H9 (cell line): ENCODE measurements around the gene MAPKAP1. TPM values are rescaled to one million over a fixed set of nuclear protein-coding genes. Genes with fewer than 3 reads are reported as not detected.

Experiments
- DNase-seq: peaks from one replicate; pipeline ENCODE4 v3.0.0-alpha.2; 2017
- H2AFZ ChIP-seq: one replicate; pipeline ENCODE4 v1.6.1; 2013; ENCODE audit warnings: mild to moderate bottlenecking, low read length, control low read depth, moderate library complexity
- H2AK5ac ChIP-seq: 2 replicates; pipeline ENCODE4 v1.6.1; 2013; ENCODE audit warnings: low read length, control low read depth, mixed read lengths; ENCODE audit not compliant: insufficient read length
- H2BK120ac ChIP-seq: one replicate; pipeline ENCODE4 v1.6.1; 2013; ENCODE audit warnings: low read depth, mild to moderate bottlenecking, low read length, control low read depth, inconsistent platforms; ENCODE audit not compliant: poor library complexity, severe bottlenecking
- H2BK12ac ChIP-seq: 2 replicates; pipeline ENCODE4 v1.6.1; 2013; ENCODE audit warnings: low read length, control low read depth, mixed read lengths, low read depth; ENCODE audit not compliant: insufficient read length
- H2BK15ac ChIP-seq: 2 replicates; pipeline ENCODE4 v1.6.1; 2013; ENCODE audit warnings: low read depth, low read length, control low read depth
- H2BK20ac ChIP-seq: one replicate; pipeline ENCODE4 v1.6.1; 2013; ENCODE audit warnings: low read depth, mild to moderate bottlenecking, low read length, control low read depth, inconsistent platforms; ENCODE audit not compliant: poor library complexity, severe bottlenecking
- H2BK5ac ChIP-seq: 2 replicates; pipeline ENCODE4 v1.6.1; 2013; ENCODE audit warnings: low read length, control low read depth, mixed read lengths; ENCODE audit not compliant: insufficient read length
- H3K14ac ChIP-seq: 2 replicates; pipeline ENCODE4 v1.6.1; 2013; ENCODE audit warnings: low read length, control low read depth; ENCODE audit not compliant: insufficient read depth
- H3K18ac ChIP-seq: 2 replicates; pipeline ENCODE4 v1.6.1; 2013; ENCODE audit warnings: low read depth, mild to moderate bottlenecking, mixed read lengths, low read length, control low read depth; ENCODE audit not compliant: insufficient read length
- H3K23ac ChIP-seq: 2 replicates; pipeline ENCODE4 v1.6.1; 2013; ENCODE audit warnings: low read length, control low read depth, mixed read lengths, low read depth; ENCODE audit not compliant: insufficient read length
- H3K23me2 ChIP-seq: 2 replicates; pipeline ENCODE4 v1.6.1; 2013; ENCODE audit warnings: low read depth, mild to moderate bottlenecking, mixed read lengths, low read length, control low read depth; ENCODE audit not compliant: insufficient read length, poor library complexity, severe bottlenecking
- H3K27ac ChIP-seq: 2 replicates; pipeline ENCODE4 v1.5.1; 2013; ENCODE audit warnings: low read length, control low read depth, mixed read lengths, low read depth; ENCODE audit not compliant: insufficient read length
- H3K27me3 ChIP-seq: 2 replicates; pipeline ENCODE4 v1.6.1; 2013; ENCODE audit warnings: low read length, control low read depth, inconsistent platforms; ENCODE audit not compliant: insufficient read depth
- H3K4ac ChIP-seq: 2 replicates; pipeline ENCODE4 v1.6.1; 2013; ENCODE audit warnings: low read depth, mild to moderate bottlenecking, control low read depth, inconsistent platforms, low read length, moderate library complexity
- H3K4me1 ChIP-seq: 2 replicates; pipeline ENCODE4 v1.6.1; 2013; ENCODE audit warnings: low read length, control low read depth, inconsistent platforms; ENCODE audit not compliant: insufficient read depth
- H3K4me2 ChIP-seq: 2 replicates; pipeline ENCODE4 v1.6.1; 2013; ENCODE audit warnings: low read length, control low read depth, mixed read lengths; ENCODE audit not compliant: insufficient read length, insufficient read depth
- H3K56ac ChIP-seq: 2 replicates; pipeline ENCODE4 v1.6.1; 2013; ENCODE audit warnings: low read depth, mild to moderate bottlenecking, mixed read lengths, low read length, control low read depth; ENCODE audit not compliant: insufficient read length
- H3K79me1 ChIP-seq: 2 replicates; pipeline ENCODE4 v1.6.1; 2013; ENCODE audit warnings: low read depth, mild to moderate bottlenecking, moderate library complexity, low read length, control low read depth, inconsistent platforms; ENCODE audit not compliant: insufficient read depth, poor library complexity, severe bottlenecking
- H3K79me2 ChIP-seq: 2 replicates; pipeline ENCODE4 v1.6.1; 2013; ENCODE audit warnings: low read length, control low read depth, inconsistent platforms; ENCODE audit not compliant: insufficient read depth
- H3K9ac ChIP-seq: 2 replicates; pipeline ENCODE4 v1.6.1; 2013; ENCODE audit warnings: low read length, control low read depth, mixed read lengths; ENCODE audit not compliant: insufficient read length; ENCODE audit errors: extremely low read depth
- H3K9me3 ChIP-seq: one replicate; pipeline ENCODE4 v1.6.1; 2013; ENCODE audit warnings: low read depth, low read length, inconsistent platforms; ENCODE audit not compliant: control insufficient read depth
- H3T11ph ChIP-seq: one replicate; pipeline ENCODE4 v1.6.1; 2013; ENCODE audit warnings: mild to moderate bottlenecking, low read length, control low read depth, inconsistent platforms
- H4K20me1 ChIP-seq: one replicate; pipeline ENCODE4 v1.6.1; 2013; ENCODE audit not compliant: control insufficient read depth, insufficient read length, insufficient read depth
- H4K5ac ChIP-seq: 2 replicates; pipeline ENCODE4 v1.6.1; 2013; ENCODE audit warnings: low read depth, mild to moderate bottlenecking, mixed read lengths, low read length, control low read depth; ENCODE audit not compliant: insufficient read length
- H4K8ac ChIP-seq: replicated peaks from 2 replicates; pipeline ENCODE4 v1.6.1; 2013; ENCODE audit warnings: low read length, control low read depth, mixed read lengths, low read depth; ENCODE audit not compliant: insufficient read length
- H4K91ac ChIP-seq: 2 replicates; pipeline ENCODE4 v1.6.1; 2013; ENCODE audit warnings: low read depth, mild to moderate bottlenecking, moderate library complexity, mixed read lengths, low read length, control low read depth; ENCODE audit not compliant: insufficient read length
- H3K27ac Mint-ChIP-seq, 3 experiments: 2 replicates in 2 of 3; 3 replicates in 1 of 3; pipeline ENCODE4 v1.8.0; 2020 to 2021; ENCODE audit warnings: mixed read lengths in 3 of 3, mild to moderate bottlenecking in 1 of 3, moderate library complexity in 1 of 3
- H3K27me3 Mint-ChIP-seq: 2 replicates; pipeline ENCODE4 v1.8.0; 2021; ENCODE audit warnings: low read depth, mild to moderate bottlenecking, moderate library complexity, mixed read lengths
- H3K36me3 Mint-ChIP-seq, 3 experiments: 2 replicates in 2 of 3; 3 replicates in 1 of 3; pipeline ENCODE4 v1.8.0; 2020 to 2021; ENCODE audit warnings: low read depth in 3 of 3, mixed read lengths in 3 of 3; ENCODE audit not compliant: insufficient read depth in 1 of 3
- H3K4me1 Mint-ChIP-seq, 2 experiments: 2 replicates each; pipeline ENCODE4 v1.8.0; 2020; ENCODE audit warnings: mixed read lengths in 2 of 2
- H3K4me3 Mint-ChIP-seq, 2 experiments: 2 replicates in 1 of 2; 3 replicates in 1 of 2; pipeline ENCODE4 v1.8.0; 2020 to 2021; ENCODE audit warnings: mild to moderate bottlenecking in 2 of 2, mixed read lengths in 2 of 2, moderate library complexity in 1 of 2
- H3K9me3 Mint-ChIP-seq, 2 experiments: 2 replicates in 1 of 2; 3 replicates in 1 of 2; pipeline ENCODE4 v1.8.0; 2020; ENCODE audit warnings: mild to moderate bottlenecking in 2 of 2, mixed read lengths in 2 of 2, moderate library complexity in 1 of 2
- CTCF ChIP-seq: fragments of 200-600 bp; sonication (generic); conservative IDR thresholded peaks from 3 replicates; pipeline ENCODE4 v1.8.0; 2021; ENCODE audit warnings: antibody characterized with exemption, mild to moderate bottlenecking
- WGBS: extraction: QIAGEN DNeasy Blood & Tissue Kit; methylation state at CpG from one replicate; pipeline ENCODE4 v1.1.7; 2013; ENCODE audit warnings: missing lambda C conversion rate, low lambda C conversion rate, mixed read lengths; ENCODE audit not compliant: insufficient read length; ENCODE audit errors: extremely low coverage; 5-methylcytosine and 5-hydroxymethylcytosine counted together
- total RNA-seq: library from RNA; stranded (reverse); gene quantifications from 2 replicates; pipeline ENCODE4 v1.2.1, GENCODE V29; 2021

Gene MAPKAP1
- total RNA-seq, 1 experiment from 2014 or later, result 97.0 TPM

- Mint-ChIP-seq H3K27me3 (no peaks in the 10 kb centered on the region), H3K4me3 (no peak overlapping the region), H3K27ac (no peak overlapping the region), H3K4me1 (peaks cover 19 to 27% of the 10 kb centered on the region in 2 experiments), H3K36me3 (no peaks in the 10 kb centered on the region), H3K9me3 (no peaks in the 10 kb centered on the region)
- Histone ChIP-seq H3K23ac (no peak overlapping the region), H3K9me3 (no peaks in the 10 kb centered on the region), H3K4ac (no peak overlapping the region), H2BK20ac (no peak overlapping the region), H2BK12ac (no peak overlapping the region), H2BK15ac (no peak overlapping the region), H3K79me1 (no peaks in the 10 kb centered on the region), H3T11ph (no peak overlapping the region), H3K4me1 (no peaks in the 10 kb centered on the region; the same call in 1 of the 2 replicates), H4K8ac (no peak overlapping the region), H4K20me1 (no peaks in the 10 kb centered on the region), H3K27ac (no peak overlapping the region), H2BK5ac (no peak overlapping the region), H3K27me3 (no peaks in the 10 kb centered on the region), H2AK5ac (no peak overlapping the region), H2AFZ (no peak overlapping the region), H3K79me2 (no peaks in the 10 kb centered on the region), H4K91ac (no peak overlapping the region), H3K14ac (no peak overlapping the region), H2BK120ac (no peak overlapping the region), H3K56ac (no peak overlapping the region), H3K4me2 (no peak overlapping the region), H3K9ac (no peak overlapping the region), H3K23me2 (no peaks in the 10 kb centered on the region), H4K5ac (no peak overlapping the region), H3K18ac (no peak overlapping the region)
- no peak for DNase-seq
- TF ChIP-seq CTCF, result no peak
- no CpG with 5 or more reads among the region's 3 CpGs for whole genome bisulfite sequencing
Measured at GRCh38 chr9:125532412-125532811, 174.6 kb downstream of the MAPKAP1 start.
